Panc1 (cell line): ENCODE measurements around the gene MAPK13. TPM values are rescaled to one million over a fixed set of nuclear protein-coding genes. Genes with fewer than 3 reads are reported as not detected.
A peak's percentile ranks its signal among the peaks of the same experiment; 100 is the strongest.

ENCODE experiments used
- ATAC-seq: fragments of 200-7000 bp; cut with Tn5 transposase; 2 replicates; pipeline ENCODE4 v1.9.1; 2020; ENCODE audit warnings: mild to moderate bottlenecking, moderate library complexity
- BruUV-seq: library from RNA; stranded (reverse); fragments of 400-500 nt; replicated peaks from 2 replicates; lab custom pipeline; 2021; lab: Mats Ljungman, UMichigan
- CTCF ChIA-PET: fragments of 300-600 bp; sonication (Branson Sonifier 250); formaldehyde crosslinking; loops from one replicate; lab custom pipeline; 2022; ENCODE audit warnings: antibody characterized with exemption; lab: Charles Lee
- POLR2A ChIA-PET: fragments of 300-600 bp; sonication (Branson Sonifier 250); formaldehyde crosslinking; loops from one replicate; lab custom pipeline; 2022; ENCODE audit warnings: antibody characterized with exemption; lab: Charles Lee
- DNase-seq: peaks from one replicate; pipeline ENCODE4 v3.0.0-alpha.2; 2010; ENCODE audit warnings: low read depth, low spot score
- H3K27ac ChIP-seq: 2 replicates; pipeline ENCODE4 v1.5.1; 2011; ENCODE audit warnings: mild to moderate bottlenecking, low read length, inconsistent platforms
- H3K27me3 ChIP-seq: fragments of 200-500 bp; sonication (Bioruptor generic); 2 replicates; pipeline ENCODE4 v1.6.0; 2014; ENCODE audit warnings: low read length, inconsistent platforms; ENCODE audit not compliant: control insufficient read depth, insufficient read depth
- H3K36me3 ChIP-seq: fragments of 200-500 bp; sonication (Bioruptor generic); 2 replicates; pipeline ENCODE4 v1.5.1; 2014; ENCODE audit warnings: inconsistent platforms, mild to moderate bottlenecking, low read length, moderate library complexity; ENCODE audit not compliant: control insufficient read depth, insufficient read depth
- H3K4me1 ChIP-seq: 2 replicates; pipeline ENCODE4 v1.5.1; 2011; ENCODE audit warnings: inconsistent platforms, mild to moderate bottlenecking, low read length, moderate library complexity; ENCODE audit not compliant: control insufficient read depth, insufficient read depth
- H3K4me3 ChIP-seq, 2 experiments: 2 replicates each; pipeline ENCODE4 v1.5.1; 2011 to 2012; ENCODE audit warnings: low read depth in 2 of 2, low read length in 2 of 2, mild to moderate bottlenecking in 2 of 2, inconsistent platforms in 1 of 2, moderate library complexity in 1 of 2
- H3K9me3 ChIP-seq: fragments of 200-500 bp; sonication (Bioruptor generic); 2 replicates; pipeline ENCODE4 v1.5.1; 2014; ENCODE audit warnings: low read depth, mild to moderate bottlenecking, inconsistent platforms, low read length, moderate library complexity; ENCODE audit not compliant: control insufficient read depth, insufficient read depth
- POLR2AphosphoS5 ChIP-seq: IDR thresholded peaks from 2 replicates; pipeline ENCODE4 v1.6.1; 2012; ENCODE audit warnings: mild to moderate bottlenecking, low read depth, low read length, moderate library complexity
- SIN3A ChIP-seq: IDR thresholded peaks from 2 replicates; pipeline ENCODE4 v1.6.1; 2012; ENCODE audit warnings: low read depth, mild to moderate bottlenecking, low read length, moderate library complexity, borderline replicate concordance; ENCODE audit not compliant: insufficient read depth
- TCF7L2 ChIP-seq: IDR thresholded peaks from 2 replicates; pipeline ENCODE4 v1.6.1; 2011; ENCODE audit warnings: mild to moderate bottlenecking, low read depth, low read length, inconsistent platforms
- in situ Hi-C: cut with HindIII; loops from 2 replicates; pipeline ENCODE4 v1.10.0; 2016; ENCODE audit warnings: low sequenced_read_pairs, low pct_unique_long_range_greater_than_20kb
- intact Hi-C: fragments of 100-400 bp; cut with micrococcal nuclease; formaldehyde crosslinking; loops from one replicate; pipeline ENCODE4 v1.10.0; 2022; ENCODE audit not compliant: unreplicated experiment
- total RNA-seq: library from RNA; stranded (reverse); gene quantifications from one replicate; pipeline ENCODE4 v1.2.1, GENCODE V29; 2021; ENCODE audit not compliant: unreplicated experiment
- TF ChIP-seq, protein P1 (sequence below): fragments of 450-650 bp; IDR thresholded peaks from 2 replicates; pipeline ENCODE4 v1.5.1; 2017; ENCODE audit warnings: mild to moderate bottlenecking
- TF ChIP-seq, protein P2 (sequence below), 2 experiments: IDR thresholded peaks; 2 replicates each; pipeline ENCODE4 v1.6.1; 2011 to 2012; ENCODE audit warnings: low read depth in 2 of 2, control low read depth in 1 of 2, low read length in 1 of 2, mild to moderate bottlenecking in 1 of 2, moderate library complexity in 1 of 2; ENCODE audit not compliant: insufficient read depth in 1 of 2

MAPK13 gene
- total RNA-seq, 1 experiment from 2014 or later: 2.5 TPM

DNA sequence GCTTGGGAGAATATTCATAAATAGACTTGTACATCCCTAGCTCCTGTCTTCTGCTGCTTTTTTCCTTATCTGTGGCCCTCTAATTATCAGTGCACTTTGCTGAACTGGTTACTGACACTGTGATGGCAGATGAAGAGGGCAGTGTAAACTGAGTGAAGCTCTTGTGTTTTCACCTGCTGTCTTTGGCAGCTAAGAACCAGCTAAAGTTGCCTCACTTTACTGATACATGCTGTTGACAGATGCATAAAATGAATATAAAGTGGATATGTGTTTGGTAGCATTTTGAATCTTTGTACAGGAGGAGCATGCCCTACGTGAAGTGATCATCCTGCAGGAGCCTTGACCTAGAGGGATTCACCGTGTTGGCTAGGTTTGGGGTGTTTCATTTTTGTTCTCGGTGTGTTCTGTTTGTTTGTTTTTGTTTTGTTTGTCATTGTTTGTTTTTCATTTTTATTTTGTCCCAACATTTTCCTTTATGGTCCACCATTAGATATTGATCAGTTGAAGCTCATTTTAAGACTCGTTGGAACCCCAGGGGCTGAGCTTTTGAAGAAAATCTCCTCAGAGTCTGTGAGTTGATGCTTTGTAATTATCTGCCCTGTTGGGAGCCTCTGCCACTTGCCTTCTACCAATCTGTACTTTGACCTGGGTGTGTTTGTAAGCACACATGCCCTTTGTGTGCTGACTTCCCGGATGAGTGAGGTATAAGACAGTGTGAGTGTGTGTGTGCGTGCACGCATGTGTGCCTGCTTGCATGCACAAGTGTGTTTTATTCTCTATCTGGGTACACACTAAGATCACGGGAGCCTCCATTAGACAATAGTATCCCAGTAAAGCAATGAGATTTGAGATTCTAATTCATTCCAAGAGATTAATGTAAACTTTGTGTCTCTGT lies 34.6 kb upstream of the MAPK13 start:
- ChIA-PET CTCF (interaction anchor here (0.5 to 1.3 kb wide), 3 partner anchors 68 to 182 kb away, joined by 3 to 4 read pairs (median 3); partner anchors contain the start of gene MAPK14), POLR2A (no interaction called here)
- intact Hi-C loops: loop anchor here (2.0 kb wide), 1 partner anchor 69 kb away; the partner anchor contains the start of gene MAPK14
- H3K9me3 ChIP-seq: no peaks in the 10 kb centered on the region
- DNase-seq: no peak
- no peak for TF ChIP-seq SIN3A
- TF ChIP-seq, protein P1, sequence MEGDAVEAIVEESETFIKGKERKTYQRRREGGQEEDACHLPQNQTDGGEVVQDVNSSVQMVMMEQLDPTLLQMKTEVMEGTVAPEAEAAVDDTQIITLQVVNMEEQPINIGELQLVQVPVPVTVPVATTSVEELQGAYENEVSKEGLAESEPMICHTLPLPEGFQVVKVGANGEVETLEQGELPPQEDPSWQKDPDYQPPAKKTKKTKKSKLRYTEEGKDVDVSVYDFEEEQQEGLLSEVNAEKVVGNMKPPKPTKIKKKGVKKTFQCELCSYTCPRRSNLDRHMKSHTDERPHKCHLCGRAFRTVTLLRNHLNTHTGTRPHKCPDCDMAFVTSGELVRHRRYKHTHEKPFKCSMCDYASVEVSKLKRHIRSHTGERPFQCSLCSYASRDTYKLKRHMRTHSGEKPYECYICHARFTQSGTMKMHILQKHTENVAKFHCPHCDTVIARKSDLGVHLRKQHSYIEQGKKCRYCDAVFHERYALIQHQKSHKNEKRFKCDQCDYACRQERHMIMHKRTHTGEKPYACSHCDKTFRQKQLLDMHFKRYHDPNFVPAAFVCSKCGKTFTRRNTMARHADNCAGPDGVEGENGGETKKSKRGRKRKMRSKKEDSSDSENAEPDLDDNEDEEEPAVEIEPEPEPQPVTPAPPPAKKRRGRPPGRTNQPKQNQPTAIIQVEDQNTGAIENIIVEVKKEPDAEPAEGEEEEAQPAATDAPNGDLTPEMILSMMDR: peak; percentile 56
- ATAC-seq: peak; percentile 57
- no peaks in the 10 kb centered on the region for H3K27me3 ChIP-seq
- in situ Hi-C loops: no loop called here
- H3K27ac ChIP-seq: no peak overlapping the region
- BruUV-seq: no TSS peak
- no peak overlapping the region for H3K4me3 ChIP-seq
- H3K36me3 ChIP-seq: 0 out of 2 replicates have a peak, but pooled peaks cover 3% of the 10 kb centered on the region
- peaks cover 3% of the 10 kb centered on the region; the same call in 1 of the 2 replicates for H3K4me1 ChIP-seq

DNA sequence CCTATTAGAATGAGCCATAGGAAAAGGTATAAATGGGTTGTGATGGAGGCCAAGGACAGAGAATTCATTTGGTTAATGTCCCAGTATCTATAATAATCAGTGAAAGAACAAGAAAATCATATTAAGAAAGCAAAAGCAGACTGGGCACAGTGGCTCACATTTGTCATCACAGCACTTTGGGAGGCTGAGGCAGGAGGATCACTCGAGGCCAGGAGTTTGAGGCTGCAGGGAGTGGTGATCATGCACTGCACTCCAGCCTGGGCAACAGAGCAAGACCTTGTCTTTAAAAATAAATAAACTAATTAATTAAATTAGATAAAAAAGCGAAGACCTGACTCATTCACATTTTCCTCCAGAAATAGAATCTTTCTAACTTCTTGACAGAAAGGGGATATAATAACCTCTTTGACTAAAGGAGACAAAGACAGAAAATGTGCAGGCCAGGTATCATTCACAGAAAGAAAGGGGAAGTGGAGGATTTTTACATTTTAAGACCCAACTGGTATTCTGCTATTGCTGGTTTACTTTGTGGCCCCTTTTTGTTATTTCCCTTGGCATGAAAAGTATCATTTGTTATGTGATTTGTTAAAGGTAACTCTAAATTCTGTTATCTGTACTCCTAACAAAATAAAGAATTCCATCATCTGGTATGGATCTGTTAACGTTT lies 31.9 kb upstream of the MAPK13 start:
- no peak for TF ChIP-seq POLR2AphosphoS5
- TF ChIP-seq TCF7L2: no peak
- TF ChIP-seq, protein P2, sequence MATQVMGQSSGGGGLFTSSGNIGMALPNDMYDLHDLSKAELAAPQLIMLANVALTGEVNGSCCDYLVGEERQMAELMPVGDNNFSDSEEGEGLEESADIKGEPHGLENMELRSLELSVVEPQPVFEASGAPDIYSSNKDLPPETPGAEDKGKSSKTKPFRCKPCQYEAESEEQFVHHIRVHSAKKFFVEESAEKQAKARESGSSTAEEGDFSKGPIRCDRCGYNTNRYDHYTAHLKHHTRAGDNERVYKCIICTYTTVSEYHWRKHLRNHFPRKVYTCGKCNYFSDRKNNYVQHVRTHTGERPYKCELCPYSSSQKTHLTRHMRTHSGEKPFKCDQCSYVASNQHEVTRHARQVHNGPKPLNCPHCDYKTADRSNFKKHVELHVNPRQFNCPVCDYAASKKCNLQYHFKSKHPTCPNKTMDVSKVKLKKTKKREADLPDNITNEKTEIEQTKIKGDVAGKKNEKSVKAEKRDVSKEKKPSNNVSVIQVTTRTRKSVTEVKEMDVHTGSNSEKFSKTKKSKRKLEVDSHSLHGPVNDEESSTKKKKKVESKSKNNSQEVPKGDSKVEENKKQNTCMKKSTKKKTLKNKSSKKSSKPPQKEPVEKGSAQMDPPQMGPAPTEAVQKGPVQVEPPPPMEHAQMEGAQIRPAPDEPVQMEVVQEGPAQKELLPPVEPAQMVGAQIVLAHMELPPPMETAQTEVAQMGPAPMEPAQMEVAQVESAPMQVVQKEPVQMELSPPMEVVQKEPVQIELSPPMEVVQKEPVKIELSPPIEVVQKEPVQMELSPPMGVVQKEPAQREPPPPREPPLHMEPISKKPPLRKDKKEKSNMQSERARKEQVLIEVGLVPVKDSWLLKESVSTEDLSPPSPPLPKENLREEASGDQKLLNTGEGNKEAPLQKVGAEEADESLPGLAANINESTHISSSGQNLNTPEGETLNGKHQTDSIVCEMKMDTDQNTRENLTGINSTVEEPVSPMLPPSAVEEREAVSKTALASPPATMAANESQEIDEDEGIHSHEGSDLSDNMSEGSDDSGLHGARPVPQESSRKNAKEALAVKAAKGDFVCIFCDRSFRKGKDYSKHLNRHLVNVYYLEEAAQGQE (IDR thresholded peaks at IDR 0.05; ENCODE audit: insufficient read depth in 1 of 2, low read depth in 2 of 2, low read length in 1 of 2): no peak
- TF ChIP-seq, protein P1: no peak
- no peak for TF ChIP-seq SIN3A
- H3K27me3 ChIP-seq: no peaks in the 10 kb centered on the region
- in situ Hi-C loops: no loop called here
- no peaks in the 10 kb centered on the region for H3K9me3 ChIP-seq
- ChIA-PET POLR2A (no interaction called here), CTCF (no interaction called here)
- intact Hi-C loops: no loop called here
- DNase-seq (no peak), ATAC-seq (no peak)
- H3K4me3 ChIP-seq: no peak overlapping the region
- H3K36me3 ChIP-seq: no peaks in the 10 kb centered on the region
- H3K4me1 ChIP-seq: peaks cover 3% of the 10 kb centered on the region; the same call in 1 of the 2 replicates
- H3K27ac ChIP-seq: no peak overlapping the region
- BruUV-seq: no TSS peak
